Keratinocyte (primary cell): ENCODE measurements around the gene MNX1. TPM values are rescaled to one million over a fixed set of nuclear protein-coding genes. Genes with fewer than 3 reads are reported as not detected.

ENCODE experiments used
- DNase-seq: peaks from one replicate; pipeline ENCODE4 v3.0.0-alpha.2; 2011; ENCODE audit warnings: low read depth, missing footprints, low spot score
- FAIRE-seq: peaks from 2 replicates; lab custom pipeline; 2011; peaks lifted over from hg19 to GRCh38; lab: Jason Lieb, UNC
- H2AFZ ChIP-seq: 2 replicates; pipeline ENCODE4 v1.6.0; 2012; ENCODE audit warnings: low read length, control low read depth, inconsistent platforms; ENCODE audit not compliant: control insufficient read depth
- H3K27ac ChIP-seq: 2 replicates; pipeline ENCODE4 v1.5.1; 2011; ENCODE audit warnings: low read length; ENCODE audit not compliant: control insufficient read depth, insufficient read depth
- H3K27me3 ChIP-seq: 3 replicates; pipeline ENCODE4 v1.6.0; 2011; ENCODE audit warnings: low read length; ENCODE audit not compliant: control insufficient read depth, insufficient read depth; ENCODE audit errors: extremely low read depth
- H3K36me3 ChIP-seq, 2 experiments: 2 replicates in 1 of 2; 3 replicates in 1 of 2; pipeline ENCODE4 v1.5.1; 2011; ENCODE audit warnings: low read length in 2 of 2, mild to moderate bottlenecking in 1 of 2; ENCODE audit not compliant: control insufficient read depth in 2 of 2, insufficient read depth in 2 of 2; ENCODE audit errors: extremely low read depth in 1 of 2
- H3K4me1 ChIP-seq: 3 replicates; pipeline ENCODE4 v1.5.1; 2011; ENCODE audit warnings: low read length; ENCODE audit not compliant: control insufficient read depth, insufficient read depth; ENCODE audit errors: extremely low read depth
- H3K4me2 ChIP-seq: 3 replicates; pipeline ENCODE4 v1.6.0; 2011; ENCODE audit warnings: low read depth, low read length; ENCODE audit not compliant: control insufficient read depth, insufficient read depth; ENCODE audit errors: extremely low read depth
- H3K4me3 ChIP-seq, 3 experiments: fragments of 200-600 bp in 1 of 3; sonication (generic) in 1 of 3; 2 replicates in 2 of 3; 3 replicates in 1 of 3; pipeline ENCODE4 v1.5.1; 2011 to 2016; ENCODE audit warnings: low read length in 3 of 3, mild to moderate bottlenecking in 3 of 3, control low read depth in 2 of 3, inconsistent platforms in 1 of 3, low read depth in 1 of 3, mixed read lengths in 1 of 3, mixed run types in 1 of 3, moderate library complexity in 1 of 3; ENCODE audit not compliant: control insufficient read depth in 2 of 3, insufficient read depth in 2 of 3; ENCODE audit errors: extremely low read depth in 1 of 3
- H3K79me2 ChIP-seq: 2 replicates; pipeline ENCODE4 v1.6.0; 2012; ENCODE audit warnings: low read length; ENCODE audit not compliant: control insufficient read depth, insufficient read depth
- H3K9ac ChIP-seq: 3 replicates; pipeline ENCODE4 v1.6.0; 2011; ENCODE audit warnings: low read length; ENCODE audit not compliant: control insufficient read depth, insufficient read depth; ENCODE audit errors: extremely low read depth
- H3K9me1 ChIP-seq: 3 replicates; pipeline ENCODE4 v1.6.0; 2011; ENCODE audit warnings: low read length; ENCODE audit not compliant: control insufficient read depth, insufficient read depth; ENCODE audit errors: extremely low read depth
- H3K9me3 ChIP-seq: 2 replicates; pipeline ENCODE4 v1.5.1; 2012; ENCODE audit warnings: low read depth, low read length; ENCODE audit not compliant: control insufficient read depth
- H4K20me1 ChIP-seq: 3 replicates; pipeline ENCODE4 v1.6.0; 2011; ENCODE audit warnings: low read length; ENCODE audit not compliant: control insufficient read depth, insufficient read depth; ENCODE audit errors: extremely low read depth
- CTCF ChIP-seq, 3 experiments: IDR thresholded peaks in 1 of 3; conservative IDR thresholded peaks in 1 of 3; optimal IDR thresholded peaks in 1 of 3; 2 replicates in 2 of 3; 3 replicates in 1 of 3; pipeline versions ENCODE3 to v1.5.1; 2011; ENCODE audit warnings: low read length in 3 of 3, mild to moderate bottlenecking in 3 of 3, moderate library complexity in 2 of 3, control low read depth in 1 of 3, inconsistent platforms in 1 of 3; ENCODE audit not compliant: insufficient read depth in 2 of 3; ENCODE audit errors: extremely low read depth in 1 of 3
- EZH2 ChIP-seq: IDR thresholded peaks from one replicate; pipeline ENCODE4 v1.6.1; 2012; ENCODE audit warnings: inconsistent platforms, mild to moderate bottlenecking, low read length, moderate library complexity
- dilution Hi-C: fragments of 300-500 bp; cut with MboI; formaldehyde crosslinking; loops from one replicate; pipeline ENCODE4 v1.7.0; 2020; ENCODE audit warnings: low sequenced_read_pairs; ENCODE audit not compliant: extremely low pct_ligation_motif_present
- polyA plus RNA-seq, 5 experiments: library from polyadenylated mRNA; depleted of rRNA in 3 of 5; stranded (reverse) in 3 of 5; stranded (forward) in 1 of 5; unstranded in 1 of 5; fragments of >200 nt; gene quantifications; 1 replicate in 1 of 5; 2 replicates in 3 of 5; 3 replicates in 1 of 5; pipeline versions ENCODE4 v1.2.1 to v1.2.3, GENCODE V29; 2011 to 2012; ENCODE audit warnings: missing spikeins in 2 of 5, low read depth in 1 of 5, low replicate concordance in 1 of 5

MNX1 gene
- polyA plus RNA-seq, 1 donor (not counting 4 experiments of a cell fraction or from before 2014, with no cell fraction given): not detected

- Histone ChIP-seq H2AFZ (no peak overlapping the region), H3K9me1 (no peaks in the 10 kb centered on the region), H3K27me3 (peaks cover 93% of the 10 kb centered on the region), H3K79me2 (no peaks in the 10 kb centered on the region), H3K4me3 (no peak overlapping the region), H3K27ac (no peak overlapping the region), H4K20me1 (no peaks in the 10 kb centered on the region), H3K4me1 (peaks cover 10% of the 10 kb centered on the region), H3K36me3 (no peaks in the 10 kb centered on the region), H3K9me3 (no peaks in the 10 kb centered on the region), H3K9ac (no peak overlapping the region), H3K4me2 (no peak overlapping the region)
- dilution Hi-C loops: no loop called here
- FAIRE-seq (no peak), DNase-seq (no peak)
- TF ChIP-seq CTCF (optimal IDR thresholded peaks at IDR 0.05 in 1 of 3, IDR thresholded peaks at IDR 0.05 in 1 of 3, conservative IDR thresholded peaks at IDR 0.05 in 1 of 3; ENCODE audit: extremely low read depth in 1 of 3, insufficient read depth in 2 of 3, low read length in 3 of 3): no peak
Observed at GRCh38 chr7:157002819-157003421, 7.5 kb downstream of the MNX1 start.

- Histone ChIP-seq H2AFZ (no peak overlapping the region), H3K27me3 (peaks cover 89% of the 10 kb centered on the region), H3K4me1 (peaks cover 10% of the 10 kb centered on the region), H3K4me2 (no peak overlapping the region), H4K20me1 (no peaks in the 10 kb centered on the region), H3K36me3 (no peaks in the 10 kb centered on the region), H3K4me3 (no peak overlapping the region), H3K9me1 (no peaks in the 10 kb centered on the region), H3K9me3 (no peaks in the 10 kb centered on the region), H3K9ac (no peak overlapping the region), H3K79me2 (no peaks in the 10 kb centered on the region), H3K27ac (no peak overlapping the region)
- no peak for DNase-seq
- TF ChIP-seq EZH2 (no peak), CTCF (optimal IDR thresholded peaks at IDR 0.05 in 1 of 3, IDR thresholded peaks at IDR 0.05 in 1 of 3, conservative IDR thresholded peaks at IDR 0.05 in 1 of 3; ENCODE audit: extremely low read depth in 1 of 3, insufficient read depth in 2 of 3, low read length in 3 of 3) (no peak)
- dilution Hi-C loops: no loop called here
- no peak for FAIRE-seq
Observed at GRCh38 chr7:157001920-157002818, 8.3 kb downstream of the MNX1 start.
